GM21737 (cell line): ENCODE data around the gene NSD2.

Experiments
- ATAC-seq: cut with Tn5 transposase; IDR thresholded peaks from one replicate; pipeline ENCODE4 v1.9.1; 2021; ENCODE audit warnings: mild to moderate bottlenecking, moderate library complexity; ENCODE audit not compliant: unreplicated experiment

NSD2 gene

DNA sequence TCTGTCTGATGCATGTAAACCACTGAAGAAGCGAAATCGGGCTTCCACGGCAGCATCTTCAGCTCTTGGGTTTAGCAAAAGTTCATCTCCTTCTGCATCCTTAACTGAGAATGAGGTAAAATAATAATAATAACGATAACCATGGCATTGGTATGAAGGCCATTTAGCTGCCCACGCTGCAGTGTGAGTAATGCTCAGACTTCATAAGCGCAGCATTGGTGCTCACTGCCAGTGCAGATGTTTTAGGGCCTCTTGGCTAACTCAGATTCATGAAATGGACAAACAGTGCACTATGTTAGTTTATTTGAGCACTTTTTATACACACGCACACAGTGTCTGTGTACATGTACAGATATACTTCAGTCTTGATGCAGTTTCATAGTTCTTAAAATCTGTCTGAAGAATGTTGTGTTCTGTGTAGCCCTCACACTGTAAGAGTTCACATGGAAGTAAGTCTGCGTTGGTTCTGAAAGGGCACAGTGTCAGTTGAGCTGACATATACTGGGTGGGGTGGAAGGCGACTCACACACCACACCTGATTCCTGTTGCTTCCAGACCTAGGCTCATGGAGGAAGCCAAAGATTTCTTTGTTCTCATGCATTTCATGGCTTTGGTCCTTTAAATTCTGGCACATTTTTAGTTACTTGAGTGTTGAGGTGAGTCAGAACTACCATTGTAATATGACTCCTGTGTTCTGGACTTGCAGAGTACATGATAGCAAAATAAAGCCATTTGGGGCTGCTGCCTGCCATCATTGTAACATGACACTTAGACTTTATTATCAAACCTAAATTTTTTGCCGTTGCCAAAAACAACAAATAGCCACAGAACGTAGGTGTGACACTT lies 68.7 kb downstream of the NSD2 start:
- ATAC-seq = no peak

DNA sequence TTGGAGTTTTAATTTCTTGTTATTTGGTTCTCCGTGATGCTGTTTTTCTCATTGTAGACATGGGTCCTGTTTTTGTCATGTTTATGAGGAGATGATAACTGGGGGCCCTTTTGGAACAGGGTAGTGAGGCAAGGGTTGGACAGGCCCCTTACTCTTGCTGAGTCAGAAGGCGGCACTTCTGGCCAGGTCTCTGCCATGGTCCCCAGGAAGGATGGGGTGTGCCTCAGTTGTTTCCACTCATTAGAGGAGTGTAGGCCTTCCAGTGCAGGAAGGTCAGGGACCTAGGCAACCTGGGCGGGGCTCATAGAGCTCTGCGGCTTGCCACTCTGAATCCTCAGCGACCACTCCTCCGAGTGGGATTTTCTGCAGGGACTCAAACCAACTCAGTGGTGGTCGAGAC lies 69.4 kb downstream of the NSD2 start:
- ATAC-seq = no peak

DNA sequence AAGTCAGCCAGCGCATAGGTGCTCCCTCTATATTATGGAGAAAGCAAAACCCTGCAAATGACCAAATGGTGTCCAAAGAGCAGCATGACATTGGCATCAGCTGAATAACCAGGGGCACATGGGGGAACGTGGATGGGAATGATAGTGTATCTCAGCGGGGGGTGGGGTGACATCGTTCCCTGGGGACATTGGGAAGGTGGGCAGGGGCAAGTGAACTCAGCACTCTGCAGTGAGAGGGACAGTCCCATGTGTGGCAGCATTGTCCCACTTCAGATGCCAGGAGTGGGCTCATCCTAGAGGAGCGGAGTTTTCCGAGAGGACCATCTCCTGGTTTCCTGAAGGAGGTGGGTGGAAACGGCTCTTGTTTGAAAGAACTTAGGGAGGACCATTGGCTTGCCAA lies 72.7 kb downstream of the NSD2 start:
- no peak for ATAC-seq

DNA sequence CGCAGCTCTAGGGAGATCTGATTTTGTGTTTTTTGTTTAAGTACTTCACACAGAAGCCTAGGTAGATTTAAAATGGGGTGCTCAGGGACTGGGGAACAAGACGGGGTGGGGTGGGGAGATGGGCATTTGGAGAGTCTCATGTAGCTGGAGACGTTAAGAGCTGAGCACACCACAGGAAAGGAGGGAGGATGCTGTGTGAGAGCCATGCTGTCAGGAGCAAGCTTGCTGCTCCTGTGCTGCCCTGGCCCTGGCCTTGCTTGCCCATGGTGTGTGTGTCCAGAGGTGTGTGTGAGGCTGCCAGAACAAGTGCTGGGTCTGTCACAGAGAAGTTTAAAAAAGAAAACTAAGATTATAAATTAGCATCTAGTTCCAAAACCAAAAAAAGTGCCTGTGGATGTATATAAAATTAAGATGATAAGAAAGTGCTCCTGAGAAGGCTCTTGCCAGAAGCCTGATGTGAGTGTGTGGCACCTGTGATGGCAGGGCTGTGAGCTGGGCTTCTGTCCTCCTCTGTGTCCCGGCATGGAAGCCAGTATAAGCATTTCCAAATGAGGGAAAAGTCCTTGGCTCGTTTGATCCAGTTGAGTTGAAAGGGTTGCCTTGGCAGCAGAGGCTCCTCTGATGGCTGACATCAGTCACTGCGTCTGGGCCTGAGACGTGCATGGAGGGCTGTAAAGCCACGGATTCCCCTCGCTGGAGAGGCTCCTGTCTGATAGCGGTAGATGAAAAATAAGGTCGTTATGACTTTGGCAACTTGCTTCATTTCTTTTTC lies 74.1 kb downstream of the NSD2 start:
- no peak for ATAC-seq

DNA sequence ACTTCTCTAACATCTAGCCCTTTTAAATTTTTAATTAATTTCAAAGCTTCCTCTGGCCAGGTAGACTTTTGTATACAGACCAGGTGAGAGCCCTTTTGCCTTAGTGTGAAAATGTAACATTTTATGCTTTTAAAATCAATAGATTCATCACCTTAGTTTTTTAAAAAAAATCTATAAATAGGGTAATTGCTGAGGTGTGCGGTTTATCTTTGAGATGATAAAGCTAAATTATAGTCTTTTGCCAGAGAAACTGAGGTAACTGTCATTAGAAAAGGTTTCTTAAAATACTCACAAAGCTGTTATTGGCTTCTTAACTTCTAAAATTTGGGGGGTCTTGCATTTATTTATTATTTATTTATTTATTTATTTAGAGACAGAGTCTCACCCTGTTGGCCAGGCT lies 74.7 kb downstream of the NSD2 start:
- no peak for ATAC-seq

DNA sequence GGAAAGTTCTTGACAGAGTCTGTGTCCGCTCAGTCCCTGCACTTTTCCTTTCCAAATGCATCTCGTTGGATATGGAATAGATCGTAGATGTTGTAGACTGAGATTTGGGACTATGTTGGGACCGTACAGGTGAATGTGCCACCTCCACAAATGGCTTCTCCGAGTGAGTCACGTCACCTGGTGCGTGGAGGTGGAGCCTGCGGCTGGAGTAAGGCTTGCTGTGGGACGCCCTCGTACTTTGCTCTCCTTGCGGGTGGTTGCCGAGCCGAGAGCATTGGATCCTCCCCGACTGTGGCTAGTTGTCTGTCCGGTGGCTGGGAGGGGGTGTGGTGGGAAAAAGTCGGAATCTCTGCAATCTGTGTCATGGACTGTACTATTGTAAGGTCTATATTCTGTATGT lies 77.0 kb downstream of the NSD2 start:
- ATAC-seq = no peak

DNA sequence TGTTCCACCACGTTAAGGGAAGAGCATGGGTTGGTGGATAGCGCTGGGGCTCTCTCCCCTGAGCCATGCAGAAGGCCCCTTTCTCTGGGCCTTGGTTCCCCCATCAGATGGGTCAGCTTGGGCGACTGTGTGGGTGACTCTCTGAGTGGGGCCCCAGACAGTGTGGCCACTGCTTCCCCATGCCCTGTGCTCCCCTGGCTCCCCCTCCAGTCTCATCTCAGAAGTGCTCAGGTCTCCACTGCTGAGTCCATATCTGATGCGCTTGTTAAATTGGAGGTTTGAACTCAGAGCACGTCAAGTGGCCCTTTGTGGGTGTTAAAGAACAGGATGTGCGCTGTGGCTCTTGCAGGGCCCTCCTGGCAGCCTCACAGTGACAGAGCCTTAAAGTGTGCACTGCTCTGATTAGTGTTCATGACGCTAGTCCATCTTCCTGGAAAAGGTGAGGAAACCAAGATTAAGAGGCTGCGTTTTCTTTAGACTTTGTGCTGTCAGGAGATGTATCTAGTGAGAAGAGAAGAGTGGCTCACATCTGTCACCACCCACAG lies 77.8 kb downstream of the NSD2 start:
- no peak for ATAC-seq

DNA sequence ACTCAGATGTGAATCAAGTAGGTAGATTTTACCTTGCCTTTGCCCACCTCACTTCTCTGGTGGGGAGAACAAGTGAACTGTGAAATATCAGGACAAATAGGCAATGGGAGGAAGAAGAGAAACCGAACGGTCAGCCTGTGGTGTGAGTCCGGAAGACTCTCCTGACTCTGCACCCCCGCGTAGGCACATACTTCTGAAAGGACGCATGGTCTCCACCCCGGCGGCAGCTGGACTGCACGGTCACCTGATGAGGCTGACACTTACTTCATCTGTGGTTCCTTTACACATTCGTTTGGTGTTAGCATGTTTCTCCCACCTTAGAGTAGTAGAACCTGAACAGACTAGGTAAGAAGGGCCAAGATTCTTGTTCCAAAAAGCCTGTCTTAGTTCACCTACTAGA lies 79.2 kb downstream of the NSD2 start:
- ATAC-seq = no peak

DNA sequence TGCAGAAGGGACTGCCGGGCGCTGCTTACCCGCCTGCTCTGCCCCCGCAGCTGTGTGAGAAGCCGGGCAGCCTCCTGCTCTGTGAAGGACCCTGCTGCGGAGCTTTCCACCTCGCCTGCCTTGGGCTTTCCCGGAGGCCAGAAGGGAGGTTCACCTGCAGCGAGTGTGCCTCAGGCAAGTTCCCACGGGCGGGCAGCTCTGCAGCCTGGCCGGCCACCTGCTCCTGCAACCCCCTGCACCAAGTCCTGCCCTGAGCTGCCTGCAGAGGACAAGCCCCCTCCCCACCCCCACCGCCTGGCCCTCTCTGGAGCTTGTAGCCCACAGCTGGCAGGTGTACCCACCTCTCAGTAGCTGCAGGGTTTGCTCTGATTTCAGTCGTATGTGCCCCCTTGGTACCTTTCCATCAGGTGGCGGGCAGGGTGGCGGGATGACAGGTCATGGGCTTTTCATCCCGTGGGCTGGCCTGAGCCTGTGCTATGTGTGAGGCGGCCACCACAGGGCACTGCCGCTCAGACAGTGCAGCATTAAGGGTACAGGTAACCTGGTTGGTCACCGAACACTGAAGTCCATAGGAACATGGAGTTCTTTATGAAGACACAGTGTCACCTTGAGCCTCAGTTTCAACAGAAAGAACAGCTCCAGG lies 81.0 kb downstream of the NSD2 start:
- no peak for ATAC-seq

DNA sequence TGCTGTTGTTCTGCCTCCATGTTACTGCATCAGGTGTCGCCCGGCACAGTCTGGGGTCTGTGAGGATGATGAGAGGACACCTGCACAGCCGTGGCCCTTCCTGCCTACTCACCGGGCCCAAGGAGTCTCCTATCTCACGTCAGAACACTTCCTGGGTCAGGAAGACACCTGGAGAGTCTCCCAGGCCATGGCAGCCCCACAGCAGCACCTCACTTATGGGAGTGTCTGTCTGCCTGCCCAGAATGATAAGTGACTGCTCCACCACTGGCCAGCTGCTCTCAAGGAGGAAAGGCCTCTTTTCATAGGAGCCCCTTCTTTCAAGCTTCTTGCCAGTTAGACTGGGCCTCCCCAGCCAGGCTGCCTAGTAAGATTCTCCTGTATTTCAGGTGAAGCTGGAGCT lies 81.5 kb downstream of the NSD2 start:
- ATAC-seq = no peak

DNA sequence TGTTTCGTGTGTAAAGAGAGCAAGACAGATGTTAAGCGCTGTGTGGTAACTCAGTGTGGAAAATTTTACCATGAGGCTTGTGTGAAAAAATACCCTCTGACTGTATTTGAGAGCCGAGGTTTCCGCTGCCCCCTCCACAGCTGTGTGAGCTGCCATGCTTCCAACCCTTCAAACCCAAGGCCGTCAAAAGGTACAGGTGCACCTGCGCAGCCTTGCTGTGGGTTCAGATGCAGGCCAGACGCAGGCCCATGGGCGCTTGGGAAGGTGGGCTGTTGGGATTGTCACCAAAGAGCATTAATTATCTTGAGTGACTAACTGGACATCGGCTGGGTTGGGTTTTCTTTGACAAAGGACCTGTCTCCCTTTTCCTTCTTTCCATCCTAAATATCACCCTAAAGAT lies 82.1 kb downstream of the NSD2 start:
- ATAC-seq = no peak

DNA sequence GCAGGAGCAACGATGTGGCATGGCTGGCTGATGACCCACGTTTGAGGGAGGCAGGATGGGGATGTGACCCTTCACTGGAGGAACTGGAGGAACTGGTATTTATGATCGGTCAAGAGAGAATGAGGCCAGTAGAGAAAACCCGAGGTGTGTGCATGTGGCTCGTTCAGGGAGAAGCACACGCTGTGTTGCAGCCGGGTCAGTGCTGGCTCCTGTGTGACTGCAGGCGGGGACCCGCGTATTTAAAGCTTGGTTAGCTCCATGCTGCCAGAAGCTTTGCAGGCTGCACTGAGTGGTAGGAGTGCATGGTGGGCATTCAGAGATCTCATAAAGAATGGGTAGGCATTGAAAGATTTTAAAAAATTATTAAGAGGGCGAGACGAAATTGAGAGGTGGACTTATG lies 85.4 kb downstream of the NSD2 start:
- ATAC-seq = no peak

DNA sequence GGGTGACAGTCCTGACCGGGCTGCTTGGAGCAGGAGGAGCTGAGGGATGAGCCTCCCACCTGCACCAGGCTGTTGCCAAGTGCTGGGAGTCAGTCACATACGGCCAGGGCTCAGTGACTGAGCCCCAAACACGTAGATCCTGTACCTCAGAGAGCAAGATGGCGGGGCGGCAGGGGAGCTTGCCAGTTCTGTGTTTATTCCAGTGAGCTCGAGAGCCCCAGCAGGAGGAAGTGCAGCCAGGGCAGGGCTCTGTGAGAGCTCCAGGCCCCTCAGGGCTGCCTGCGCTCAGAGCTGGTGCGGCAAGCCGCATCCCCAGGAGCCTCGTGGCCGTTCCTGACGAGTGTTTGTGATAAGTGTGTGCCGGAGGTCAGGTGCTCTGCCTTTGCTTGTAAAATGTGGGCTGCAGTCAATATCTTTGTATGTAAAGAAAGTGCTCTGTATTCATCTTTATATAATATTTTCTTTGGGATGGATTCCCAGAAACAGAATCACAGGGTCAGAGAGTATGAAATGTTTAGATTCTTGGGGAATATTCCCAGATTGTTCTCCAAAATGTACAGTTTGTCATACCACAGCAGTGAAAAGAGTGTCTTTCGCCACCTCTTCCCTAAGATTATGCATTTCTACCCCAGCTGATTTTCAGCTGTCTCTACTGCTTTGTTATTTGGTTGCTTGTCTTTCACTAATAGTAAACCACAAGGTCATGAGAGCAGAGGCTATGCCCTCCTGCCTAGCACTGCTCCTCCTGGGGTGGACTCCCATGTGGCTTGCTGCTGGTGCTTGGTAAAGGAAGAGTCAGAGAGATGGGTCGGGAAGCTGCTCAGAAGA lies 87.3 kb downstream of the NSD2 start:
- ATAC-seq = no peak

DNA sequence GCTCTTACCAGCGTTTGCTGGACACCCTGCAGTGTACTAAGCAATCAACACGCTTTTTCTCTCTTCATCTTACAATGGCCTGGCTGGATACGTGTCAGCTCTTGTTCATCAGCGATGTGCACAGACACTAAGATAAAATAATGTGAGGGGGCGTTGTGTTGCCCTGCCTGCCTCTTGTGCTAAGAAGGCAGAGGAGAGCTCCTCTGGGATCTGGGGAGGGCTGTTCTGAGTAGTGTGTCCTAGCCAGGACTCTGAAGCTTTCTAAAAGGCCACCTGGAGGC lies 87.9 kb downstream of the NSD2 start:
- no peak for ATAC-seq

DNA sequence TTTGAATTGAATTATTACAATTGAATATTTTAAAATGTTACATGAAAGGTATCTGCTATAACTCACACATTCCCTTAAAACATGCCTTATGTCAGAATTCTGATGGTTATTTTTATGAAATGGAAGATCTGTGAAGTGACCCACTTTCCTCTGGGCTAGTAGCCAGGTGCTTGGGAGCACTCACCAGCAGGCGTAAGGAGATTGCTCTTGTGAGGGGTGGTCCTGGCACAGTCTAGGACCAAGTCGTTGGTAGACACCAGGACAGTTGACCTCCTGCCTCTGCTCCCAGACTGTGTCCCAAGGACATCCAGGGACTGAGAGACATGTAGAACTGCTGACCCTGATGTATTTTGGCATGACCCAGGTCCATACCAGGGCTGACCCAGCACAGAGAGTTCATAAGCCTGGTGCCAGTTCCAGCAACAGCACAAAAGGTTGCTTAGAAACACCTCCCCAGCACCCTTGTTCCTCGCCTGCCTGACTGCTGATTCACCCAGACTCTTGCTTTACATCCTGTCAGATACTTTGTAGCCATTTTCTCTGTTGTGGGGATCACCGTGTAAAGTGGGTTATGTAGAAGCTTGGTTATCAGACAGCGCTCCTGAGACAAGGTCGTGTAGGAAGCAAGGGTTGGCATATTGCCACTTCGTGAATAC lies 89.1 kb downstream of the NSD2 start:
- ATAC-seq = no peak

DNA sequence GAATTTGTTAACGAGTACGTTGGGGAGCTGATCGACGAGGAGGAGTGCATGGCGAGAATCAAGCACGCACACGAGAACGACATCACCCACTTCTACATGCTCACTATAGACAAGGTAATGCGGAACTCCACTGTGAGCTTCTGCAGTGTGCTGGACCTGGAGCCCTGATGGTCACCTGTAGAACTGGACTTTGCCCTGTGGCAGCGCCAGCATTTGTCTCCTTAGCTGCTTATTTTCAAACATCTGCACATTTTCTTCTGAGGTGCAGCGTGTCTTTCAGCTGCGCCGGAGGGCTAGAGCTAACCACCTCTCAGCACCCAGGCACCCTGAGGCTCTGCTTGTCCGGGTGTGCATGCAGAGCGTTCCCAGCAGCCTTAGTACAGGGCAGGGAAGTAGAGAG lies 89.8 kb downstream of the NSD2 start:
- ATAC-seq = no peak

DNA sequence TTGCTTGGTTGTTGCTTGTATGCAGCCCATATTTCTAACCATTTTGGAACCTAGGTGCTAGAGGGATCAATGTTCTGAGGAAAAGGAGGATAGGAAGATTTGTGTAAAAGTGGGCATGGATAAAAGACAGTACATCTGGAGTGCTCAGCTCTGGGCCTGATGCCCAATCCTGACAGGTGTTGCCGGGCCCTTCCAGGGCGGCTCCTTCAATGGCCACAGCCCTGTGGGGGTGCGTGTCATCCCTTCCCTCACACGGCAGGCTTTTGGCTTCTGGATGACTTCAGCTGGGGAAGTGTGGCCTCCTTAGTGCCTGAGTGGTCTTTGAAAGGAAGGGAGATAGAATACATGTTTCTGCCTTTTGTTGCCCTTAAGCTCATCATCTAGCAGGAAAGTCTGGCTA lies 90.4 kb downstream of the NSD2 start:
- no peak for ATAC-seq

DNA sequence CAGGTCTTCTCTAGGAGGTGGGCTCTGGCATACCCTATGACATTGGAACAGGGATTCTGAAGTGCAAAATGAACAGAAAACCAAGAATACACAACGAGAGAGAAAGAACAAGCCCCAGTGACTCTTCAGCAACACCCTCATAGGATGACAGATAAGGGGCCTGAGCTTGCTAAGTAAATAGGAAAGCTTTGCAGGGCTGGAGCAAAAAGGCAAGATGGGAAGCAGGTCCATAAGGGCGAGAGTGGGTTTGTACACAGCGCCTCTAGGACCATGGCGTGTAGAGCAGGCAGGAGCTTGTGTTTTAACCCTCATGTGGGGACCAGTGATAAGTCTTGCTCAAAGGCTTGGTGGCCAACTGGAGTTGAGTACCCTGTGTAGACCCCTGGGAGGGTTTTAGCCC lies 91.8 kb downstream of the NSD2 start:
- ATAC-seq = no peak

DNA sequence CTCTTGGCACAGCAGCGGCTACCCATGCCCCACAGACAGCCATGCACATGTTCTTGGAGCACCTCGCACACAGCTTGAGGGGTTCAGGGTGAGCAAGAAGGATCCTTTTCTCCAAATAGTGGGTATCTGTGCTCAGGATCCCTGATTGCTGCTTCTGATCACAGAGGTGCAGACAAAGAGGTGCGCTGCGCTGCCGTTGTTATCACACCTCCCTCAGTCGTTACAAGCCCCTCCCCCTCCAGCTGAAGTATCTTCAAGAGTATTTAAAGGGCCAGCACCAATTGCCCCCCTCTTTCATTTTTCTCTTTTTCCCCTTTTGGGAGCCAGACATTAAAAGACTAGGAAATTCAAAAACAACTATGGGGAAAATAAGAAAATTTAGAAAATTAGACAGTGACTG lies 93.2 kb downstream of the NSD2 start:
- ATAC-seq = no peak

DNA sequence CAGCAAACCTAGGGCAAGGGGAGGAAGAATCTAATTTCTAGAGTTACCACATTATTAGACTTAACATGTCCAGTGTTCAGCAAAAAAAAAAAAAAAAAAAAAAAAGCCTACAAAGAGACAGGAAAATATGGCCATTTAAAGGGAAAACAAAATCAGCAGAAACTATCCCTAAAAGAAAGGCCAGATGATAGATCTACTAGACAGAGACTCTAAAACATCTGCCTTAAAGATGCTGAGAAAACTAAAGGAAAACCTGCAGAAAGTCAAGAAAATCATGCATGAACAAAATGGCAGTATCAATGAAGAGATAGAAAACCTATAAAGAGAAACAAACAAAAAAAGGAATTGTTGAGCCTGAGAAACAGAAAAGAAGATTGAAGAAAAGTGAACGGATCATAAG lies 93.8 kb downstream of the NSD2 start:
- no peak for ATAC-seq
